LNCAP (cell line): Measurements from ENCODE around the gene OTUD1.

Source experiments
- CTCF ChIP-seq: fragments of 450-650 bp; IDR thresholded peaks from 2 replicates; pipeline ENCODE4 v1.5.1; 2017; ENCODE audit warnings: mild to moderate bottlenecking

The OTUD1 gene

DNA sequence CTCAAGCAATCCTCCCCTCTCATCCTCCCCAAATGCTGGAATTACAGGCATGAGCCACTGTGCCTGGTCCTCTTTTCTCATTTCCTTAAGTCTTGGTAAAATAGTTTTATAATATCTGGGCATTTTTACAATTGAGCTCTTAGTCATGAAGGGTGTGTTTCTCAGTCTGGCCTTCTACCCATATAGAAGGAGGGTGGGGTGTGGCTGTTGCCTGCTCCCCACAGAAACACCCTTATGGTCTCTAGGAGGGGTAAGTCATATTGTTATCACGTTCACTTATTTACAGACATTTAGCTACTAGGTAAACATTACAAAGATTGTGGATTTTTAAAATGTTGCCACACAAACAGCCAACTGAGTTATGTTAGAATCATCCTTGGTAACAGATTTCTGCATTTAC lies 6.7 kb upstream of the OTUD1 start:
- TF ChIP-seq CTCF, result no peak

DNA sequence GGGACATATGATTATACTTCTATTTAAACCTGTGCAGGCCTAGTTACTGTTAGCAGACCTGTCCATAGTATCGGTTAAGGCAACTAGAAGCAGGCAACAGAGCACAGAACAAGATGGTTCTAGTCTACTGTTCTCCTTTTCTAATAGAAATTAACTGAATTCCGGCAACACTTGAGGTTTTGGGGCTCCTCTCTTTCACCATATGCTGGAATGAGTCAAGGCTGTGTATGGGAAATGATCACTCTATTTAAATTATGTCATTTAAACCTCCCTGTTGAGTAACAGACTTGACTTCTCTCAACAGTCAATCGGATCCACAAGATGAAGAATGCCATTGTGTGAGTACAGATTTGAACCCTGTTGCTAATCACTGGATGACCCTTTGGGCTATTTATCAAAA lies 6.2 kb upstream of the OTUD1 start:
- no peak for TF ChIP-seq CTCF

GRCh38 chr10:23433701-23434100 lies 5.2 kb upstream of the OTUD1 start:
- TF ChIP-seq CTCF, result no peak

DNA sequence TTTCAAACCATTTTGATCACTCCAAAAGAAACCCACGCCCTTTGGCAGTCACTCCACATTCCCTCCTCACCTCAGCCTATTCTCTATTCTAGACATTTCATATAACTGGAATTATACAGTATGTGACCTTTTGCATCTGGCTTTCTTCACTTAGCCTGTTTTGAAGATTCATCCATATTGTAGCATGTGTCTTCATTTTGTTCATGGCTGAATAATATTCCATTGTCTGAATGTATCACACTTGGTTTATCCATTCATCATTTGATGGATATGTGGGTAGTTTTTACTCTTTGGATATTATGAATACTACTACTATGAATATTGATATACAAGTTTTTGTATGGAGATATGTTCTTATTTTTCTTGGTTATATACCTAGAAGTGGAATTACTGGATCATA lies 3.5 kb upstream of the OTUD1 start:
- no peak for TF ChIP-seq CTCF

- TF ChIP-seq CTCF, result no peak
Measured at GRCh38 chr10:23436983-23437382, 1.9 kb upstream of the OTUD1 start.

DNA sequence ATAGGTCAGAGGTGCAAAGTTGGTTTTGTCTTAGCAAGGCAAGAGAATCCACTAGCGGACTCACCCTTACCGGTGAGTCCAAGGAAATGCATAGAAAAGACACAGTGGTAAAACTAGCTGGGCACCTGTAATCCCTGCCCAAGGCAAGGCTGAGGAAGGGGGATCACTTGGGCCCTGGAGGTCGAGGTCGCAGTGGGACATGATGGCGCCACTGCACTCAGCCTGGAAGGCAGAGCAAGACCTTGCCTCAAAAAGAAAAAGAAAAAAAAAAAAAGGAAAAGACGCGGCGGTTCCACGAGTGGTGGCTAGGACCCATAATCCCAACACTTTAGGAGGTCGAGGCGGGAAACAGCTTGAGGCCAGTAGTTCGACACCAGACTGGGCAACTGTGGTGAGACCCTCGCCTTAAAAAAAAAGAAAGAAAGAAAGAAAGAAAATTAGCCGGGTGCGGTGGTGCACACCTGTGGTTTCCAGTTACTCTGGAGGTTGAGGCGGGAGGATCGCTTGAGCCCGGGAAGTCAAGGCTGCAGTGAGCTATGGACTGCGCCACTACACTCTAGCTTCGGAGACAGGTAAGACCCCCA lies 820 bp upstream of the OTUD1 start:
- TF ChIP-seq CTCF, result no peak

DNA sequence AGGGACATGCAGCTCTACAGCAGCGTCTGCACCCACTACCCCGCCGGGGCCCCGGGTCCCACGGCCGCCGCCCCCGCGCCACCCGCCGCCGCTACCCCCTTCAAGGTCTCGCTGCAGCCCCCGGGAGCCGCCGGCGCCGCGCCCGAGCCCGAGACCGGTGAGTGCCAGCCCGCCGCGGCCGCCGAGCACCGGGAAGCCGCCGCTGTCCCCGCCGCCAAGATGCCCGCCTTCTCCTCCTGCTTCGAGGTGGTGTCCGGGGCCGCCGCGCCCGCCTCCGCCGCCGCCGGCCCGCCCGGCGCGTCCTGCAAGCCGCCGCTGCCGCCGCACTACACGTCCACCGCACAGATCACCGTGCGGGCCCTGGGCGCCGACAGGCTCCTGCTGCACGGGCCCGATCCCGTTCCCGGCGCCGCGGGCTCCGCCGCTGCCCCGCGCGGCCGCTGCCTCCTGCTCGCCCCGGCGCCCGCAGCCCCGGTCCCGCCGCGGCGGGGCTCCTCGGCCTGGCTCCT lies 631 bp downstream of the OTUD1 start:
- TF ChIP-seq CTCF, result no peak
